Ureter (tissue), 1 donor: ENCODE measurements around the gene NUB1. TPM values are rescaled to one million over a fixed set of nuclear protein-coding genes. Genes with fewer than 3 reads are reported as not detected.

Experiments
- DNase-seq: peaks from one replicate; pipeline ENCODE4 v3.0.0-alpha.2; 2020; ENCODE audit warnings: low spot score
- total RNA-seq: library from RNA; stranded (reverse); gene quantifications from one replicate; pipeline ENCODE4 v1.2.4, GENCODE V29; 2023
- donor health status: DM: yes; HTN: yes; CAD: no.

NUB1 gene
- total RNA-seq, 1 donor from 2014 or later = 56.4 TPM

DNA sequence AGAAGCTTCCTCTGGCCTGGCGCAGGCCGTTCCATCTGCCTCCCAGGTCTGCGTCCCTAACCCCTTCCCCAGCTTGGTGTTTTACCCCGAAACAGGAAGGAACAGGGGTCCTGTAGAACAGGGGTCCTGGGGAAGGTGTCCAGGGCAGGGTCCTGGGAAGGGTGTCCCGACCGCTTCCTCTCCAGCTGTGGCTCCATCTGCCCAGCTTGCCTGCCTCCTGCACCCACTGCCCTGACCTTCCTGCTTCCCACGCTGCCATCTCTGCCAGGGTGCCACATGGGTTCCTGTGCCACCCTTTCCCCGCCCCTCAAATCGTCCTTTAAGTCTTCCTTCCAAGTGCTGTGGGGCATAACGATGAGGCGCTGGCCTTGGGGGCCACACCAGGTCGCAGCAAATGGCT lies 35.8 kb downstream of the NUB1 start:
- DNase-seq = no peak

DNA sequence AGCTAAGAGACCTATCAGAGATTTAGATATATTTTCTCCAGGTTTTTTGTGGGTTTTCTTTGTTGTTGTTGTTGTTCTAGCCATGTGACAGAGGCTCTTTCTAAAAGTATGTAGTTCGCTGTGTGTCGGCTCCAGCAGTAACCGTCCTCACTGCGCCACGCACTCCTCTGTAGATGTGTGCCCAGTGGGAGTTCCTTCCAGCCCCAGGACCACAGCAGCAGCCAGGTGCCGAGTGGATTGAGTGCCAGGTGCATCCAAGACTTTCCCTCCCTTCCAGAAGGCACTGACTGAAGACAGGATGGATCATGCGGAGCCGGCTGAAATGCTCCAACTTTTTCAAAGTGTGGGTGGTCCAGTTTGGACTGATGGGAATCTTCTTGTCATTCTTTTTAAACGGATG lies 36.4 kb downstream of the NUB1 start:
- DNase-seq = no peak

DNA sequence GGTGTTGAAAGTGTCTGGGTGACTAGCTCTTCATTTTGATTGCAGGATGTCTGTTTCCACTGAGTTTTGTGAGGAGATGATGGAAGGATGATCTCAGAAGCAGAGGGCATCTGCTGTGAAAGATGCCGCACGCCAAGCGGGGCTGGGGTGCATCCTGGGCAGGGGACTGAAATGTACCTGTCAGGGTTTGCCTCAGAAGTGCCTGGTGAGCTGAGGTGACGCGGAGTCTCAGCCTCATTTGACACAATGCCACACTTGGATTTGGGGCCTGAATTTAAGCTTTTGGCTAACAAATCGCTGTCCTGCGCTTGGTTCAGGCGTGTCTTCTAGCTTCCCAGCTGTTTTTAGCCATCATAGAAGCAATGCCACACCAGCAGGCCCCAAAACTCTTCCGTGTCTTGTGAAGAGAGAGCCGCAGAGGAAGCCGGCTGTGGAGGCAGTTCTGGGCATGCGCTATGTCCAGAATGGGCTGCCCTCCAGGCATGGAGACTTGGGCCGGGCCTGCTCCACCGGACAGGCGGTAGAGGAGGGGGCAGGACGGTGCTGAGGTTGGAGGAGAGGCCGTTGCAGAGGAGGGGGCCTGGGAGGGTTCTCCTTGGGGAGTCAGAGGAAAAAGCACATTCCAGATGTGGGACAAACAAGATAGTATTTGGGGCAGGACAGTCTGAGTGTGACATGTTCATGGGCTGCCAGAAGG lies 37.0 kb downstream of the NUB1 start:
- DNase-seq = no peak

DNA sequence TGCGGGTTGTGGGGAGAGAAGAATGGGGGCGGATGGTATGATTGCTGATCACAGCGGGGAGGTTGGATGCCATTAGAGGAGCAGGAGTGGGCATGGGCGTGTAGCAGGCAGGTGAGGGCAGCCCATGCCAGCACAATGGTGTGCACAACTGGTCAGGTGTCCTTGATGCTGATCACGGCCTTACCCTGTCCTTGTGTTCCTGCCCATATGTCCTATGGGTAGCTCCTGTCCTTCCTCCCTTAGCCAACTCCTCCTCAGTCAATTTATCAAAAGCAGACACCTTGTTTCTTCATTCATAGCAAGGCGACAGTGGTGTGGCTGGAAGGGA lies 37.5 kb downstream of the NUB1 start:
- DNase-seq = no peak

DNA sequence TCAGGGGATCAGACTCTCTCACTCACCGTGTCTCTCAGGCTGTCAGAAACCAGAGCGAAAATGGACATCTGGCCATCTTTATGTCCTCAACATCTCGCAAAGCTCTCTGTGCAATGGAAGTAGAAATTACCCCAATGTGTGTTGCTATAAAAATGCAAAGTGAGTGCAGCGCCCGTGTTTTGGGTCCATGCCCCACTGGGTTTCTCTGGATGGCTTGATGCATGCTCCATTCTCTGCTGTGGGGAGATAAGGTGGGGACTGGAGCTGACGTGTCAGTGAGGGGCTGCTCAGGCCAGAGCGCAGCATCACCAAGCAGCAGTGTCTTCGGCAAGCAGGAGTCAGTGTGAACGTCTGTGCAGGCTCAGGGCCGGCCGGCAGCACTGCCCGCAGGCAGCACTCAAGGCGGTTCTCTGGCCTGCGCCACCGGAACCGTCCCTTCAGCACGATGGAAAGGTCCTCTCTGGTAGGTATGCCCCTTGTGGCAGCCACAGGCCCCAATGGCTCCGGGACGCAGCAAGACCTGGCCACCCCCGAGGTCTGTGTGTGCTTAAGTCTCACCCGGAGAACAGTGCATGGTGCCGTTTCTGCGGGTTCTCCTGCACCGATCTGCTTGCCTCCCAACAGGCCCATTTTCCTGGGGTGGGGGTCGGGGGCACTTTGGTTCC lies 38.1 kb downstream of the NUB1 start:
- DNase-seq = no peak

DNA sequence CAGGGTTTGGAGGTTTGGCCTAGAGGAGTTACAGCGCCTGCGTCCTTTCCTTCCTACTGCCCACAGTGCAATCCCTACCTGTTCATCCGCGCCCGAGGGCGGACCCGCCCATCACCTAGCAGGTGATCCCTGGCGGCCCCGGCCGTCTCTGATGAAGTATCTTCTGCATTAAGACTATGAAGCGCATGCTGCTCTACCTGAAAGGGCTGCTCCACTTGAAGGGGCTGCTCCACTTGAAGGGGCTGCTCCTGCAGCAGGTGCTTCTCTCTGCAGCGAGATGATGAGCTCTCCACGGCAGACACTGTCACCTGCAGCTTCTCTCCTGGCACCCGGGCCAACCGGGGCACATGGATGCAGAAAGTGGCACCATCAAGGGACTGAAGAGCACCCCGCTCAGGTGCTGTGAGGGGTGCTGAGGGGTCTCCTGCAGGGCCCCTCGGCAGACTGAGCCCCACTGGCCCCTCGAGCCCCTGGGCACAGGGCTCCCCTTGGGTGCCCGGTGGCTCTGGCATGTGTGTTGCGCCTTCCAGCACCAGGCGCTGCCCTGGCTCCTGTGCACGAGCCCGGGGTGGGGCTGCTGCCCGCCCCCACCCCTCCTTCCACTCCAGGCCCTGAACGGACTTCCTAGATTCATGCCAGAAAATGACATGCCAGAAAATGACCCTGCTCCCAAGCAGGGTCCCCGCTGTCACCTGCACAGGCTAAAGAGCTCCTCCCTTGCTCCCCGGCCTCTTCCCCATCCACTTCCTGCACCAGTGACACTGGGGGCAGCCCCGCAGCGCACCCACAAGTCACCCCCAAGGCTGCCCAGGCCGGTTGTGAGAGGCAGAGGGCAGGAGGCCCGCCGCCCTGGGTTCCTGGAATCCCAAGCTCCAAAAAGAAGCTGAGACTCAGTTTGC lies 38.8 kb downstream of the NUB1 start:
- DNase-seq = no peak

DNA sequence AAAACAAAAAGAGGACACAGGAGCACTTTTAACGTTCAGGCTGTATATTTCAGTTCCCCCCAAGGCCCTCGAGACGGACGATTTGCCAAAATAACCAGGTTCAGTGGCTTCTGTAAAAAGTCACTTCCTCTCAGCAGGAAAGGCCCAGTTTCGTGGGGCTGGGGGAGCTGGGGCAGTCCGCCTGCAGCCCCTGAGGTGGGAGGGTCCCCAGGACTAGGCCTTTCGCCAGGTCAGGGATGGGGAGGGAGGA lies 39.4 kb downstream of the NUB1 start:
- DNase-seq = no peak

DNA sequence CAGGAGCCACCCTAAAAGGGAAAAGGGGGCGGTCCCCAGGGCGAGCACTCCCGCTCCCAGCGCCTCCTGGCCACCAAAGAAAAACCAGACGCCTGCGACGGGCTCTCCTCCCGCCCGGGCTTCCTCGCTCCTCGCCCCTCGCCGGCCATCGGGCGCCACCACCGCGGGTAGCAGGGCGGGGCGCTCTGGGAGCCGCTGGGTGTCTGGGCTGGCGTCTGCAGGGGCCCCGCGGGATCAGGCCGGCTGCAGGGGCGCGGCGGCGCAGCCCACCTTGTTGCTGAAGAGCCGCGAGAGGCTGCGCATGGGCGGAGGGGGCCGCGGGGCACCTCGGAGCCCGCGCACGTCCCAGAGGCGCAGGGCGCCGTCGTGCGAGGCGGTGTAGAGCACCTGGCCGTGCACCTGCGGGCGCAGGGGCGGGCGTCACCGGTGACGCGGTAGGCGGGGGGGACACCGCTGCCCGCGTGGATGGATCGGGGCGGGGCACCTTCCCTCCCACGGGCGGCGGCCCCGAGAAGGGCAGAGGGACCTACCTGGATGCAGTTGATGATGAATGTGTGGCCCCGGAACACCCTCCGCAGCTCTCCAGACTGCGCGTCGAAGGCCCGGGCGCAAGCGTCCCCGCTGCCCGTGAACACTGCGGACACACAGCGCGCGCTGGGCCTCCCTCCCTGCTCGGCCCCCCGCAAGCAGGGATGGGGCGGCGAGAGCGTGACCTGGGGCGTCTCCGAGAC lies 39.9 kb downstream of the NUB1 start:
- no peak for DNase-seq

DNA sequence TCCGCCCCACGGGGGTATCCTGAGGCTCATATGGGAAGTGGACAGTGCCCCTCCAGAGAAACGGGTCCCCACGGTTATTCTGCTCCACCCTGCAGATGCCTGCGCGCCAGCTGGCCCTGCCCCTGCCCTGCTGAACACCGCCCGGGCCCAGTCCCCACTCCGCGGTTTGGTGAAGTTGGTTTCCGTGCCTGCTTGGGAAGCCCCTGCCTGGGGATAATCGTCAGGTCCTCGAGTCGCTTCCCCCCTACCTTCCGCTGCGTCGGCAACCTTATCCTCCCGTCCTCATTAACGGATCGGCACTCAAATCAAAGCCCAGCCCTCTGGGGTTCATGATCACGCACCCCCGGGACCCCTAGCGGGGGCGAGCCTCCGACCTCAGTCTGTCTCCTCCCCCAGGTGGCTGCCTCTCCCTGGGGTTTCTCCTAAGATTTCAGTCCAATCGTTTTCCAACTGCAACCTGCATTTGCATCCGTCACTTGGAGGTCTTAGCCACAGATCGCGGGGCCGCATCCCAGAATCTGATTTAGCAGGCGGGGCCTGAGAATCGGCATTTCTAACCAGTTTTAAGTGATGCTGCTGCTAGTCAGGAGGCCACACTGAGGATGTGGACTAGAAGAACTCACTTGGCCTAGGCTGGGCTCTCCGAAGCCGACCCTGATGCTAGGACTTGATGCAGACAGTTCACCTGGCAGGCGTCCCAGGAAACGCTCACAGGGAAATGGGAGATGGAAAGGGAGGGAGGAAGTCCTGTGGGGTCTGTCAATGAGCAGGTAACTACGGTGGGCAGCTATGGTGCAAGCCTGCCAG lies 40.7 kb downstream of the NUB1 start:
- DNase-seq = no peak

DNA sequence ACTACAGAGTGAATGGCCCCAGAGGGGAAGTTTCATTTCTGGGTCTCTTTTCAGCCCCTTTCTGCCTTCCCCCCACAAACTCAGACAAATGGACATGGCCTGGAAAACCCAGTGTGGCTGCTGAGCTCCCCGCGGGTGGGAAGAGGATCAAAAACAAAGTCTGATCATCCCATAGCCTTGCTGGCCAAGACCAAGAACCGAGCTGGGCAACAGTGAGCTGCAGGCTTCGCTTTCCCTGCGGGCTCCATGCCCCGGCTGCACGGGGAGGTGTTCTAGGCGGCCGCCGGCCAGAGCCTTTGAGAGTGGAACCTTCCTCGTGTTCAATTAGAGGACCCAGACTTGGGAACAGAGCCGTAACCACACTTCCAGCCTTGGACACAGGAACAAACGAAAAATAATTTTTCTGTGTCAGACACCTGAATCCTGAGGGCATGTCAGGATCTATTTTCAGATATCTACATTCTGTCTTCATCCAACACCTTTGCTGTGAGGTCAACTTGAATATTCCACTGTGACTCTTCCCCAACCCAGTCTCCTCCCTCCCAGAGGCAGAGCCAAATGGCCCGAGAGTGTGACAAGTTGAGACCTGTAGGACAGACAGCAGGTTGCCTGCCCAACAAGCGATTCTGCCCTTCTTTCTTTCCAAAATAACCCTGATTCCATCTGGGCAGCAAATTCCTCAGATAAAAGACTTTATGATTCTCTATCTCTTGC lies 42.2 kb downstream of the NUB1 start:
- DNase-seq = no peak

DNA sequence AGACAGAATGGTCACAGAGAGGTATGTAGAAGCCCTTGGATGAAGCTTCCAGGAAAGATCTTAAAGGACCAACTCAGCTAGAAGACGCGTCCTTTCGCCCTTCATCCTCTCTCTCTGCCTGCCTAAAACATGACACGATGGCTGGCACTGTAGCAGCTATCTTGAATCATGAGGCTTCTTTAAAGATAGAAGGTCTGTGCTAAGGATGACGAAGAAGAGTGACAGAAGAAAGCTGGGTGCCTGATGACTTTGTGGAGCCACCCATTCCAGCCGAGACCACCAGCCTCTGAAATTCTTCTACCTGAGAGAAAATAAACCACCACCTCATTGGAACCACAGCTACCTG lies 42.7 kb downstream of the NUB1 start:
- DNase-seq = no peak

DNA sequence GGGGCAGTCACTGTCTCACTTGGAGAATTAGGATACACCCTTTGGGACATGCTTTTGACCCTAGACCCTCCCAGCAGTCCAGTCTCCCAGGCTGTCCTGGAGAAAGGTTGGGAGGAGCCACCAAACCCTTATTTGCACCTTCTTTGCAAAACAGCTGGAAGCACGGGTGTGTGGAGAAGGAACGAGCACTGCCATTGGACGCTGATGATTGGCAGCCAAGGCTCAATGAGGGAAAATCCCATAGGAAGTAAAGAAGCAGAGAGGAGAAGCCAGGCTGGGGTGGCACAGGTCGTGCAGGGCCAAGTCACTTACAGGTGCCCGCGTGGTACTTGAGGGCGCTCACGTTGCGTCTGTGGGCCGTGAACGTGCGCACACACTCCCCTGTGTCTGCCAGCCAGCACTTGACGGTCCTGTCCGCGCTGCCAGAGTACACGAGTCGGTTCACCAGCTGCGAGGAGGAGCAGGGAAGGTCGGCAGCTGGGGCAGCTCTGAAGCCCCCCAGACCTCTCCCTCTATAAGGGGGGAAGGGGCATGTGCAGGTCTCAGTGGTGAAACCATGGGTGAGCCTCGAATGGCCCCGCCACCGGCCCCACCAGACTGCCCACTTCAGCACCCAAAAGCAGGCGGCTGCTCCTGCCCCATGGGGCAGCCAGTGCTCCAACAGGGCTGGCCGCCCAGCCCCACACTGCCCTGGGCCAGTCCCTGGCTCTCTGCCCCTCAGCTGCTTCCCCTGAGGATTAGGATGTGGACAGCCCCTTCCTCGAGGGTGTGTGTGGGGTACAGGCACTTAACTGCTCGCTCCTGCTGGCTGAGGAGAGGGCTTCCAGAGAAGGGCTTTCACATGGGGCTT lies 43.4 kb downstream of the NUB1 start:
- DNase-seq = no peak

DNA sequence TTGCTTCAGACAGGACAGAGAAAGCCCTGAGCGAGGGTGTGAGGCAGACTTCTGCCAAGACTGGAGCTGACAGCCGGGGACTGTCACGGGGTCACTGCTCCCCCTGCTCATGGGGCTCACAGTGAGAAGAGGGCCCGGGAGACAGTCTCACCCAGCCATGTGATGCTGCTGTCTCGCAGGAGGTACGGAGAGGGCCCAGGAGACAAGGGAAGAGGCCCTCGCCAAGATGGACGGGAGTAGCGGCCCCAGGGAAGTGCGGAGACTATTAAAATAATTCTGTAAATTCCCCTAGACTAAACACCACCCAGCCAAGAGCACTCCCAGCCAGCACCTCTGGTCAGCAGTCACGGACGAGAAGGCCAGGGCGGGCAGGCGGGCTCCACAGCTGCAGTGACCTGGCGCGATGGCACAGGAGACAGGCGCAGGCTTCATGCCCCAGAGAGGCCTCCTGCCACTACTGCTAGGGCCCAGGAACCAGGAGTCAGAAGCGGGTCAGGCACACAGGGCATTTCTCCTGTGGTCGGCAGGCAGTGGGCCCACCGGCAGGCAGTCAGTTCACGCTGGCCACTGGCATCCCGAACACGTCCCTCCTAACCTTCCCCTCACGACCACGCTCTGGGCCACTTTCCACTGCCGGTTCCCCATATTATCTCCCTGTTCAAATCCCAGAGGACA lies 44.2 kb downstream of the NUB1 start:
- no peak for DNase-seq

DNA sequence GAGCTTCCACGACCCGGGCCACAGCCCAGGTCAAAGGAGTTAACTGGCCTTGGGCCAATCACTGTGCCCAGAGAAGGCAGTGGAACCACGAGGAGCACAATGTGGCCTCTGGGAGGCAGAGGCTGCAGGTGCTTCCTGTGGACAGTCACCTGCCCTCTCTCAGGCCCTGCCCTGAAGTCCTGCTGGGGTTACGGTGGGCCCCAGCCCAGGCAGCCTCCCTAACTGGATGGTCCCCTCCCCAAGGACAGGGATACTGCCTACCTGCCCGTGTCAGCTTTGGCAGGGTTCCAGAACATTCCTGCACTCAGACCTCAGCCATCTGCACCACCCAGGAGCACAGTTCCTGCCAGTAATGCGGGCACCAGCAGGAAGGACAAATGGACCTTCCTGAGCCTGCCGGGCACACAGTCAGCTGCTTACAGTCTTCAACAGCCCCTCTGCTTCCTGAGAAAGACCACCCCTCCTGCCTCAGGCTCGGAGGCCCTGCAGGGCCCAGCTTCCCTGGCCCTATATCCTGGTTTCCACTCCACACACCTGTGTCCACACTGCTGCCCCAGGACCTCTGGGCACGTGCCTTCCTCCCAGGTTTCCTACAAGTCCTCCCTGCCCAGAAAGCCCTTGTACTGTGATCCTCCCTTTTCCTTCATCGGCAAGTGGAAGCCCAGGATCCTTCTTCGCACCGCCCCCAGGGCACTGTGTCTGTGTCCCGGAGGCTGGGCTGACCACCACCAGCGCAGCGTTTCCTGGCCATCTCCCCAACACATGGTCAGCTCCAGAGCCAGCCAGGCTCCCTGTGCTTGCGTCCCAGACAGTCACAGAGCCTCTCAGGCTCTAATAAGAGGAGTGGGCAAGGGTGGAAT lies 44.9 kb downstream of the NUB1 start:
- DNase-seq = no peak

DNA sequence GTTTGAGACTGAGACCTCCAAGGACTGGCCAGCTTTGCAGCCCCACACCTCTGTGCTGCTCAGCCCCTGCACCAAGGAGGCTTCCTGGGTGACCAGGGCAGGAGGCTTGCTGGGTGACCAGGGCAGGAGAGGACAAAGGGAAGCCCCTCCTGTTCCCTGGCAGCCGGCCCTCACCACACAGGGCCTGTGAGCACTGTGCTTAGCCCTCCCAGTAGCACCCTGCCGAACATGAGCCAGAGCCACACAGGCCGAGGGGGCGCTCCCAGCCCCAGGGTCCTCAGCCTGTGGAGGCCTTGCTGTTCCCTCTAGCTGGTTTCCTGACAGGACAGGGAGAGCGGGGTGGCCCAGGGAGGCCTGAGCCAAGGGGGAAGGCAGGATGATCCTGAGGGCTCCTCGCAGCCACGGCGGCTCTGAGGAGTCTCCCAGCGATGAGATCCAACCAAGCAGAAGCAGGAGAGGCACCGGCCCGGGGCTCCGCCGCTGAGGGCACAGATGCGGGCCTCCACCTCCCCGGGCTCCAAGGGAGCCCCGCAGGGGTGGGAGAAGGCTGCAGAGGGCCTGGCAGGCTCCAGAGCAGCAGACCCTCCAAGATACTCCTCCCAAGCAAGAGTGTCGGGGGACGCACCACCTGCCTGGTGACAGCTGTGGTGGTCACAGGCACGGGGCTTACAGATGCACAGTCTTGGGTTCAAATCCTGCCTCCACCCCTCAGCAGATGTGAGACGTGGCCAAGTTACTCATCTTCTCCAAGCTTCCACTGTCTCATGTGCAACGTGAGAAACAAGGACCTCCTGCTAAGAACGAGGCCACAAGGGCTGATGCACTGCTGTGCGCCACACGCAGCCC lies 45.8 kb downstream of the NUB1 start:
- no peak for DNase-seq

DNA sequence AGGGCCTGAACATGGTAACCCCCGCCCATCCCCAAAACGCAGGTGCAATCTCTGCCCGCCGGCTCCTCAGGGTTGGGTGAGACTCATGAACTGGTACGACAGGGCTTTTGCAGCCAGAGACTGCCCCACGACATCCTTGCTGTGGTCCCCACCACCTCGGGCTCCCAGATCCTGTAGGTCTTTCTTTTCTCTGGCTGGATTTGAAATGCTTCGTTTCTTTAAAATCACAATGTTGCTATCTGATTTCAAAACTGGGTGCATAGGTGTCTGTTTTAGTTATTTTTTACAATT lies 46.3 kb downstream of the NUB1 start:
- DNase-seq = no peak

DNA sequence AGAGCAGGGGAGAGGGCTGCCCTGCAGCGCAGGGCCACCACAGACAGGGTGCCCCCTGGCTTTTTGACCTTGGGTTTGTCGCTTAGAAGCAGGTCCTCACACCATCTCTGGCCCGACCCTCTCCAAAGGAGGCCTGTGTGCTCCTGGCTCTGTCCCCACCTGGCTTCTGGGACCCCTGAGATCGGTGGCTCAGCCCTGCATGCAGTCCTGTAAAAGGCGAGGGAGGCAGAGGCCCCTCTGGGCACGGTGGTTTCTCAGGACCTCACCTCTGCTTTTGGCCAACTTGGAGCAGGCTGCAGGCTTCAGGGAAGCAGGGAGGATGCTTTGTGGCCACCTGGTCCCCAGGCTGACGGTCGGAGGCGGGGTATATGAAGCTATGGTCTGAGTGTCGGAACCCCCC lies 46.8 kb downstream of the NUB1 start:
- DNase-seq = no peak
